Neural progenitor cell (in vitro differentiated cells): ENCODE results near the gene SLX9.

Source experiments
- EZH2 ChIP-seq: fragments of 200-600 bp; sonication (generic); IDR thresholded peaks from 2 replicates; pipeline ENCODE4 v1.6.1; 2017; ENCODE audit warnings: antibody characterized with exemption, mild to moderate bottlenecking, moderate library complexity
- EZH2phosphoT487 ChIP-seq: fragments of 200-600 bp; sonication (generic); IDR thresholded peaks from 2 replicates; pipeline ENCODE4 v1.6.1; 2017; ENCODE audit warnings: antibody characterized with exemption
- TF ChIP-seq, protein P1 (sequence below): fragments of 200-600 bp; sonication (generic); IDR thresholded peaks from 2 replicates; pipeline ENCODE4 v1.5.1; 2017; ENCODE audit warnings: antibody characterized with exemption, mild to moderate bottlenecking

GRCh38 chr21:44989943-44990780, 50.3 kb downstream of the SLX9 start:
- TF ChIP-seq EZH2: no peak
- TF ChIP-seq, protein P1, sequence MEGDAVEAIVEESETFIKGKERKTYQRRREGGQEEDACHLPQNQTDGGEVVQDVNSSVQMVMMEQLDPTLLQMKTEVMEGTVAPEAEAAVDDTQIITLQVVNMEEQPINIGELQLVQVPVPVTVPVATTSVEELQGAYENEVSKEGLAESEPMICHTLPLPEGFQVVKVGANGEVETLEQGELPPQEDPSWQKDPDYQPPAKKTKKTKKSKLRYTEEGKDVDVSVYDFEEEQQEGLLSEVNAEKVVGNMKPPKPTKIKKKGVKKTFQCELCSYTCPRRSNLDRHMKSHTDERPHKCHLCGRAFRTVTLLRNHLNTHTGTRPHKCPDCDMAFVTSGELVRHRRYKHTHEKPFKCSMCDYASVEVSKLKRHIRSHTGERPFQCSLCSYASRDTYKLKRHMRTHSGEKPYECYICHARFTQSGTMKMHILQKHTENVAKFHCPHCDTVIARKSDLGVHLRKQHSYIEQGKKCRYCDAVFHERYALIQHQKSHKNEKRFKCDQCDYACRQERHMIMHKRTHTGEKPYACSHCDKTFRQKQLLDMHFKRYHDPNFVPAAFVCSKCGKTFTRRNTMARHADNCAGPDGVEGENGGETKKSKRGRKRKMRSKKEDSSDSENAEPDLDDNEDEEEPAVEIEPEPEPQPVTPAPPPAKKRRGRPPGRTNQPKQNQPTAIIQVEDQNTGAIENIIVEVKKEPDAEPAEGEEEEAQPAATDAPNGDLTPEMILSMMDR: no peak
- no peak for TF ChIP-seq EZH2phosphoT487
